Body of pancreas (tissue), 4 donors: ENCODE results near the gene HIP1.

Source experiments
- CTCF ChIP-seq, 7 experiments: fragments of 450-650 bp in 4 of 7; fragments of 200-600 bp in 3 of 7; sonication (generic) in 3 of 7; IDR thresholded peaks; one replicate each; pipeline ENCODE4 v1.5.1; 2016 to 2019; ENCODE audit warnings: antibody characterized with exemption in 7 of 7
- POLR2A ChIP-seq, 3 donors: fragments of 450-650 bp; IDR thresholded peaks; one replicate each; pipeline ENCODE4 v1.6.1; 2016; ENCODE audit warnings: antibody characterized with exemption in 3 of 3, mild to moderate bottlenecking in 2 of 3

DNA sequence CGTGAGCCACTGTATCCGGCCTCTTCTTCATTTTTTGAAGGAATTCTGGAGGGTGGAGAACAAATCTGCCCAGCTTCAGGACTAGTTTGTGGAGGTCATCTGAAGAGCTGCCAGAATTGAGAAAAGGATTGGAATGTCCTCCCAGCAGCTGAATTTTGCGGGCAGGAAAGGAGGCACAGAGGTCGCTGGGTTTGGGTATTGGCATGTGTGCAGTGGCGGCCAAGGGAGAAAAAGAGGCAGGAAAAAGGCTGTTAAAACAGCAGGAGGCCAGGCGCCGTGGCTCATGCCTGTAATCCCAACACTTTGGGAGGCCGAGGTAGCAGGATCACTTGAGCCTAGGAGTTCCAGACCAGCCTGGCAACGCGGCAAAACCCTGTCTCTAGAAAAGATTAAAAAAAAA lies 80.4 kb downstream of the HIP1 start:
- TF ChIP-seq CTCF (IDR thresholded peaks at IDR 0.05) (no peak), POLR2A (IDR thresholded peaks at IDR 0.05) (no peak)
